HG02973 (cell line): ENCODE results near the gene AUNIP.
A peak's percentile ranks its signal among the peaks of the same experiment; 100 is the strongest.

Experiments
- ATAC-seq: cut with Tn5 transposase; IDR thresholded peaks from one replicate; pipeline ENCODE4 v1.9.1; 2021; ENCODE audit warnings: moderate library complexity; ENCODE audit not compliant: unreplicated experiment

The AUNIP gene

GRCh38 chr1:25858906-25859789 lies at the start of gene AUNIP:
AUNIP (minus strand) TSS chr1:25859457; CDS start chr1:25859357, 100 bp downstream.
- peak; percentile 81 for ATAC-seq

- no peak for ATAC-seq
Measured at GRCh38 chr1:25909040-25909439, 49.8 kb upstream of the AUNIP start.

GRCh38 chr1:25908161-25908560 lies 48.9 kb upstream of the AUNIP start:
- no peak for ATAC-seq

GRCh38 chr1:25907601-25908000 lies 48.3 kb upstream of the AUNIP start:
- ATAC-seq: no peak

- ATAC-seq: no peak
Measured at GRCh38 chr1:25906644-25907300, 47.5 kb upstream of the AUNIP start.

GRCh38 chr1:25905680-25906643 lies 46.7 kb upstream of the AUNIP start, which contains the start of gene STMN1:
STMN1 (minus strand) TSS chr1:25906419; CDS start chr1:25904676, 1,743 bp downstream.
- ATAC-seq: peak; percentile 50

GRCh38 chr1:25904943-25905679 lies 45.9 kb upstream of the AUNIP start:
- peak; percentile 73 for ATAC-seq

- no peak for ATAC-seq
Measured at GRCh38 chr1:25903986-25904385, 44.7 kb upstream of the AUNIP start.

GRCh38 chr1:25902462-25902861 lies 43.2 kb upstream of the AUNIP start:
- no peak for ATAC-seq

- no peak for ATAC-seq
Measured at GRCh38 chr1:25900219-25900618, 41.0 kb upstream of the AUNIP start.

GRCh38 chr1:25899792-25900191 lies 40.5 kb upstream of the AUNIP start:
- no peak for ATAC-seq

GRCh38 chr1:25898223-25899015 lies 39.2 kb upstream of the AUNIP start:
- no peak for ATAC-seq

GRCh38 chr1:25897754-25898153 lies 38.5 kb upstream of the AUNIP start:
- ATAC-seq: no peak

- no peak for ATAC-seq
Measured at GRCh38 chr1:25896266-25896665, 37.0 kb upstream of the AUNIP start.

GRCh38 chr1:25895365-25895990 lies 36.2 kb upstream of the AUNIP start:
- peak; percentile 83 for ATAC-seq

- ATAC-seq: no peak
Measured at GRCh38 chr1:25893116-25893515, 33.9 kb upstream of the AUNIP start.

- no peak for ATAC-seq
Measured at GRCh38 chr1:25891606-25892005, 32.3 kb upstream of the AUNIP start.

GRCh38 chr1:25890239-25891034 lies 31.2 kb upstream of the AUNIP start:
- ATAC-seq: no peak
